Measurements from ENCODE around the gene PLEKHG2.

- no peak for TF ChIP-seq AFF1 (IDR thresholded peaks at IDR 0.05; ENCODE audit: low read depth in 1 of 2, partially characterized antibody in 2 of 2)
- TF ChIP-seq ZNF232 (CRISPR knock-in tag; IDR thresholded peaks at IDR 0.05), result no peak; the same call in 1 of the 2 replicates
- TF ChIP-seq FOXA3 (CRISPR knock-in tag; conservative IDR thresholded peaks at IDR 0.05 in 1 of 2, IDR thresholded peaks at IDR 0.05 in 1 of 2), result peak in 1 of 2 experiments; percentile 13; a peak in 1 of 4 replicates
- TF ChIP-seq SMARCC2 (IDR thresholded peaks at IDR 0.05; ENCODE audit: low read depth), result no peak
- peak; percentile 94 for TF ChIP-seq E2F1 (CRISPR knock-in tag; IDR thresholded peaks at IDR 0.05)
- TF ChIP-seq NFYB (IDR thresholded peaks at IDR 0.05; ENCODE audit: extremely low read depth, insufficient read length), result no peak
- no peak for TF ChIP-seq SMC3 (conservative IDR thresholded peaks at IDR 0.05; ENCODE audit: insufficient read depth, low read depth, low read length)
- no peak for TF ChIP-seq SMARCB1 (IDR thresholded peaks at IDR 0.05; ENCODE audit: insufficient read length, low read depth)
- TF ChIP-seq MXI1 (IDR thresholded peaks at IDR 0.05; ENCODE audit: low read depth, low read length), result peak; percentile 80; the same call in 1 of the 2 replicates
- no peak for TF ChIP-seq ATF2 (CRISPR knock-in tag; IDR thresholded peaks at IDR 0.05)
- peak; percentile 42 to 81; a peak in 3 of 4 replicates for TF ChIP-seq SRF (CRISPR knock-in tag; IDR thresholded peaks at IDR 0.05)
These were observed 23.3 kb downstream of the PLEKHG2 start, which contains the start of gene RPS16 for GRCh38 chr19:39435499-39436349.
